Measurements from ENCODE around the gene LLGL1.

GRCh38 chr17:18245038-18245776 lies 19.8 kb downstream of the LLGL1 start:
- TF ChIP-seq CTCF (IDR thresholded peaks at IDR 0.05; ENCODE audit: insufficient read depth, low read length) (no peak), REST (IDR thresholded peaks at IDR 0.05; ENCODE audit: insufficient replicate concordance, low read depth) (no peak), POLR2AphosphoS5 (IDR thresholded peaks at IDR 0.05; ENCODE audit: low read depth) (no peak)

Measured in HL-60 (cell line).